GM21526 (cell line): ENCODE measurements around the gene PSMG3.

Experiments used
- ATAC-seq: cut with Tn5 transposase; IDR thresholded peaks from one replicate; pipeline ENCODE4 v1.9.1; 2021; ENCODE audit warnings: moderate library complexity; ENCODE audit not compliant: unreplicated experiment, low FRiP score

The PSMG3 gene

GRCh38 chr7:1546909-1547776 is 22.7 kb downstream of the PSMG3 start:
- ATAC-seq, result no peak

- ATAC-seq, result no peak
These were observed 23.4 kb downstream of the PSMG3 start for GRCh38 chr7:1546274-1546908.

GRCh38 chr7:1545417-1546246 is 24.2 kb downstream of the PSMG3 start:
- ATAC-seq, result no peak

GRCh38 chr7:1544896-1545416 is 24.9 kb downstream of the PSMG3 start:
- ATAC-seq, result no peak

GRCh38 chr7:1544178-1544895 is 25.5 kb downstream of the PSMG3 start:
- ATAC-seq, result no peak

GRCh38 chr7:1543826-1544177 is 26.0 kb downstream of the PSMG3 start:
- ATAC-seq, result no peak

- ATAC-seq, result no peak
These were observed 26.7 kb downstream of the PSMG3 start for GRCh38 chr7:1542841-1543747.

- ATAC-seq, result no peak
These were observed 27.5 kb downstream of the PSMG3 start for GRCh38 chr7:1542329-1542728.

GRCh38 chr7:1541431-1542162 is 28.2 kb downstream of the PSMG3 start:
- no peak for ATAC-seq

- ATAC-seq, result no peak
These were observed 29.0 kb downstream of the PSMG3 start for GRCh38 chr7:1540776-1541271.

- no peak for ATAC-seq
These were observed 29.7 kb downstream of the PSMG3 start for GRCh38 chr7:1539882-1540775.

- no peak for ATAC-seq
These were observed 30.5 kb downstream of the PSMG3 start for GRCh38 chr7:1539181-1539881.

- ATAC-seq, result no peak
These were observed 31.2 kb downstream of the PSMG3 start for GRCh38 chr7:1538544-1539180.

GRCh38 chr7:1537535-1538412 is 32.1 kb downstream of the PSMG3 start:
- ATAC-seq, result no peak

GRCh38 chr7:1536743-1537534 is 32.9 kb downstream of the PSMG3 start:
- ATAC-seq, result no peak
